Heart left ventricle (tissue), 13 donors: ENCODE data around the gene SNAP91.

Experiments used
- CTCF ChIP-seq, 12 donors: fragments of 200-600 bp; sonication (generic) in 4 of 12; IDR thresholded peaks; one replicate each; pipeline versions ENCODE4 v1.5.0 to v1.8.0; 2018 to 2022; ENCODE audit warnings: antibody characterized with exemption in 12 of 12, mild to moderate bottlenecking in 5 of 12
- POLR2A ChIP-seq, 2 donors: fragments of 450-650 bp; IDR thresholded peaks; one replicate each; pipeline ENCODE4 v1.6.1; 2017; ENCODE audit warnings: antibody characterized with exemption in 2 of 2, mild to moderate bottlenecking in 2 of 2, moderate library complexity in 2 of 2
- donor health status: ischemic (EF 13 %, LVEDD 7.1; RV severe dilation, severe dysfunction).
- donor health status: DM: no; HTN: yes; CAD: no.
- donor health status: DM: no; HTN: no; CAD: no.
- donor health status: ischemic (EF 25% LVEDD 6.9; RV normal size, moderate dysfunction).
- donor health status: ischemic (EF 25% LVEDD 5.7; RV mildly dilated, moderate dysfunction).
- donor health status: ischemic (EF 35%, LVEDD 5.7; RV mildly dilated, moderate dysfunction).
- donor health status: nonischemic (EF 11% LVEDD 7.7; RV severe dilation, severe dysfunction).
- donor health status: DM: yes; HTN: yes; CAD: no.
- donor health status: PGD.
- donor health status: ischemic (EF 29% LVEDD 5.4; RV normal size, mild dysfunction).
- donor health status: nonischemic (EF 23%, LVEDD 6.1; RV moderate dilation, normal function).

- TF ChIP-seq CTCF (IDR thresholded peaks at IDR 0.05) (no peak), POLR2A (IDR thresholded peaks at IDR 0.05) (no peak)
Measured at GRCh38 chr6:83600459-83600858, 108.4 kb downstream of the SNAP91 start.
